ENCODE results near the gene ARHGAP36. TPM values are rescaled to one million over a fixed set of nuclear protein-coding genes. Genes with fewer than 3 reads are reported as not detected.

ARHGAP36 gene
- total and polyA plus RNA-seq, 2 of the 8 experiments (the other 6 are each of a cell fraction or from before 2014, with no cell fraction given) = 0.32 to 0.38 TPM

DNA sequence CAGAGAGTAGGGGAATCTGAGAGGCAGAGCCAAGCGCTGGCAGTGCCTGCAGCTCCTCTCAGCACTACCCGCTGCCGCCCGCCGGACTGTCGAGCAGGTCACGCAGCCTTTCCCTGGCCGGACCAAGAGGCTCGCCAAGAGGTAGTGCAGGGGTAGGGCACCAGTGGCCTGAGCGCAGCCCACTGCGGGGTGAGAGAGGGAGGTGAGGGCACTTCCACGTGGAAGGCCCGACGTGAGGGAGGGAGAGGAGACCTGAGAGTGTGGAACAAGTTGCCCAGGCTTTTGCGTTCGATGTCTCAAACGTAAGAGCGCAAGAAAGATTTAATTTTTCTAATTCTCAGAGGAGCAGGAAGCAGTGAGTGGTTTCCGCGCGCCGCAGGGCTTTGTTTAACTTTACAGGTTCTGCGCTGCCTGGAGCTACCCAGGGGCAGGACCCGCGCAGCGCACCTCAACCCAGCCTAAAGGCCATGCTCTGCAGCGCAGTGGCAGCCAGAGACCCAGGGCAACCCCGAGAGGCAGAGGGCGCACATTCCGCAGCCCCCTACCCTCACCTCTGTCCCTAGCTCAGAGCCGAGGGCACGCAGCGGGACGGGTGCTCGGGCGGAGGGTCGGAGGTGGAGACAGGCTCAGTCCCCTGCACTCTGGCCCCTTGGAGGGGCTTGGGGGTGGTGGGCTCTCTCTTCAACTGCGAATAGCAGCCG lies 14.9 kb downstream of the ARHGAP36 start (continued):
- TF ChIP-seq, protein P1, sequence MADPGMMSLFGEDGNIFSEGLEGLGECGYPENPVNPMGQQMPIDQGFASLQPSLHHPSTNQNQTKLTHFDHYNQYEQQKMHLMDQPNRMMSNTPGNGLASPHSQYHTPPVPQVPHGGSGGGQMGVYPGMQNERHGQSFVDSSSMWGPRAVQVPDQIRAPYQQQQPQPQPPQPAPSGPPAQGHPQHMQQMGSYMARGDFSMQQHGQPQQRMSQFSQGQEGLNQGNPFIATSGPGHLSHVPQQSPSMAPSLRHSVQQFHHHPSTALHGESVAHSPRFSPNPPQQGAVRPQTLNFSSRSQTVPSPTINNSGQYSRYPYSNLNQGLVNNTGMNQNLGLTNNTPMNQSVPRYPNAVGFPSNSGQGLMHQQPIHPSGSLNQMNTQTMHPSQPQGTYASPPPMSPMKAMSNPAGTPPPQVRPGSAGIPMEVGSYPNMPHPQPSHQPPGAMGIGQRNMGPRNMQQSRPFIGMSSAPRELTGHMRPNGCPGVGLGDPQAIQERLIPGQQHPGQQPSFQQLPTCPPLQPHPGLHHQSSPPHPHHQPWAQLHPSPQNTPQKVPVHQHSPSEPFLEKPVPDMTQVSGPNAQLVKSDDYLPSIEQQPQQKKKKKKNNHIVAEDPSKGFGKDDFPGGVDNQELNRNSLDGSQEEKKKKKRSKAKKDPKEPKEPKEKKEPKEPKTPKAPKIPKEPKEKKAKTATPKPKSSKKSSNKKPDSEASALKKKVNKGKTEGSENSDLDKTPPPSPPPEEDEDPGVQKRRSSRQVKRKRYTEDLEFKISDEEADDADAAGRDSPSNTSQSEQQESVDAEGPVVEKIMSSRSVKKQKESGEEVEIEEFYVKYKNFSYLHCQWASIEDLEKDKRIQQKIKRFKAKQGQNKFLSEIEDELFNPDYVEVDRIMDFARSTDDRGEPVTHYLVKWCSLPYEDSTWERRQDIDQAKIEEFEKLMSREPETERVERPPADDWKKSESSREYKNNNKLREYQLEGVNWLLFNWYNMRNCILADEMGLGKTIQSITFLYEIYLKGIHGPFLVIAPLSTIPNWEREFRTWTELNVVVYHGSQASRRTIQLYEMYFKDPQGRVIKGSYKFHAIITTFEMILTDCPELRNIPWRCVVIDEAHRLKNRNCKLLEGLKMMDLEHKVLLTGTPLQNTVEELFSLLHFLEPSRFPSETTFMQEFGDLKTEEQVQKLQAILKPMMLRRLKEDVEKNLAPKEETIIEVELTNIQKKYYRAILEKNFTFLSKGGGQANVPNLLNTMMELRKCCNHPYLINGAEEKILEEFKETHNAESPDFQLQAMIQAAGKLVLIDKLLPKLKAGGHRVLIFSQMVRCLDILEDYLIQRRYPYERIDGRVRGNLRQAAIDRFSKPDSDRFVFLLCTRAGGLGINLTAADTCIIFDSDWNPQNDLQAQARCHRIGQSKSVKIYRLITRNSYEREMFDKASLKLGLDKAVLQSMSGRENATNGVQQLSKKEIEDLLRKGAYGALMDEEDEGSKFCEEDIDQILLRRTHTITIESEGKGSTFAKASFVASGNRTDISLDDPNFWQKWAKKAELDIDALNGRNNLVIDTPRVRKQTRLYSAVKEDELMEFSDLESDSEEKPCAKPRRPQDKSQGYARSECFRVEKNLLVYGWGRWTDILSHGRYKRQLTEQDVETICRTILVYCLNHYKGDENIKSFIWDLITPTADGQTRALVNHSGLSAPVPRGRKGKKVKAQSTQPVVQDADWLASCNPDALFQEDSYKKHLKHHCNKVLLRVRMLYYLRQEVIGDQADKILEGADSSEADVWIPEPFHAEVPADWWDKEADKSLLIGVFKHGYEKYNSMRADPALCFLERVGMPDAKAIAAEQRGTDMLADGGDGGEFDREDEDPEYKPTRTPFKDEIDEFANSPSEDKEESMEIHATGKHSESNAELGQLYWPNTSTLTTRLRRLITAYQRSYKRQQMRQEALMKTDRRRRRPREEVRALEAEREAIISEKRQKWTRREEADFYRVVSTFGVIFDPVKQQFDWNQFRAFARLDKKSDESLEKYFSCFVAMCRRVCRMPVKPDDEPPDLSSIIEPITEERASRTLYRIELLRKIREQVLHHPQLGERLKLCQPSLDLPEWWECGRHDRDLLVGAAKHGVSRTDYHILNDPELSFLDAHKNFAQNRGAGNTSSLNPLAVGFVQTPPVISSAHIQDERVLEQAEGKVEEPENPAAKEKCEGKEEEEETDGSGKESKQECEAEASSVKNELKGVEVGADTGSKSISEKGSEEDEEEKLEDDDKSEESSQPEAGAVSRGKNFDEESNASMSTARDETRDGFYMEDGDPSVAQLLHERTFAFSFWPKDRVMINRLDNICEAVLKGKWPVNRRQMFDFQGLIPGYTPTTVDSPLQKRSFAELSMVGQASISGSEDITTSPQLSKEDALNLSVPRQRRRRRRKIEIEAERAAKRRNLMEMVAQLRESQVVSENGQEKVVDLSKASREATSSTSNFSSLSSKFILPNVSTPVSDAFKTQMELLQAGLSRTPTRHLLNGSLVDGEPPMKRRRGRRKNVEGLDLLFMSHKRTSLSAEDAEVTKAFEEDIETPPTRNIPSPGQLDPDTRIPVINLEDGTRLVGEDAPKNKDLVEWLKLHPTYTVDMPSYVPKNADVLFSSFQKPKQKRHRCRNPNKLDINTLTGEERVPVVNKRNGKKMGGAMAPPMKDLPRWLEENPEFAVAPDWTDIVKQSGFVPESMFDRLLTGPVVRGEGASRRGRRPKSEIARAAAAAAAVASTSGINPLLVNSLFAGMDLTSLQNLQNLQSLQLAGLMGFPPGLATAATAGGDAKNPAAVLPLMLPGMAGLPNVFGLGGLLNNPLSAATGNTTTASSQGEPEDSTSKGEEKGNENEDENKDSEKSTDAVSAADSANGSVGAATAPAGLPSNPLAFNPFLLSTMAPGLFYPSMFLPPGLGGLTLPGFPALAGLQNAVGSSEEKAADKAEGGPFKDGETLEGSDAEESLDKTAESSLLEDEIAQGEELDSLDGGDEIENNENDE (IDR thresholded peaks at IDR 0.05; ENCODE audit: insufficient replicate concordance, low read length) = no peak
- TF ChIP-seq HDAC2 (IDR thresholded peaks at IDR 0.05; ENCODE audit: borderline replicate concordance in 1 of 2, low read depth in 2 of 2, low read length in 2 of 2) (no peak), JUN (IDR thresholded peaks at IDR 0.05; ENCODE audit: low read depth, low read length) (no peak), TAF1 (IDR thresholded peaks at IDR 0.05; ENCODE audit: low read depth, low read length) (no peak), SIRT6 (IDR thresholded peaks at IDR 0.05; ENCODE audit: low read length) (no peak), SUZ12 (IDR thresholded peaks at IDR 0.05; ENCODE audit: low read length) (peak; percentile 76; the same call in 1 of the 2 replicates), CHD2 (IDR thresholded peaks at IDR 0.05; ENCODE audit: low read length) (no peak), KDM1A (IDR thresholded peaks at IDR 0.05; ENCODE audit: borderline replicate concordance, low read length) (no peak), PHF8 (conservative IDR thresholded peaks at IDR 0.05; ENCODE audit: low read depth, low read length) (no peak)
- TF ChIP-seq, protein P2, sequence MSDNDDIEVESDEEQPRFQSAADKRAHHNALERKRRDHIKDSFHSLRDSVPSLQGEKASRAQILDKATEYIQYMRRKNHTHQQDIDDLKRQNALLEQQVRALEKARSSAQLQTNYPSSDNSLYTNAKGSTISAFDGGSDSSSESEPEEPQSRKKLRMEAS (IDR thresholded peaks at IDR 0.05) = no peak
